ENCODE data around the gene CALCR.

- TF ChIP-seq MAFK (IDR thresholded peaks at IDR 0.05; ENCODE audit: low read depth, low read length), result no peak
- TF ChIP-seq, protein P1, sequence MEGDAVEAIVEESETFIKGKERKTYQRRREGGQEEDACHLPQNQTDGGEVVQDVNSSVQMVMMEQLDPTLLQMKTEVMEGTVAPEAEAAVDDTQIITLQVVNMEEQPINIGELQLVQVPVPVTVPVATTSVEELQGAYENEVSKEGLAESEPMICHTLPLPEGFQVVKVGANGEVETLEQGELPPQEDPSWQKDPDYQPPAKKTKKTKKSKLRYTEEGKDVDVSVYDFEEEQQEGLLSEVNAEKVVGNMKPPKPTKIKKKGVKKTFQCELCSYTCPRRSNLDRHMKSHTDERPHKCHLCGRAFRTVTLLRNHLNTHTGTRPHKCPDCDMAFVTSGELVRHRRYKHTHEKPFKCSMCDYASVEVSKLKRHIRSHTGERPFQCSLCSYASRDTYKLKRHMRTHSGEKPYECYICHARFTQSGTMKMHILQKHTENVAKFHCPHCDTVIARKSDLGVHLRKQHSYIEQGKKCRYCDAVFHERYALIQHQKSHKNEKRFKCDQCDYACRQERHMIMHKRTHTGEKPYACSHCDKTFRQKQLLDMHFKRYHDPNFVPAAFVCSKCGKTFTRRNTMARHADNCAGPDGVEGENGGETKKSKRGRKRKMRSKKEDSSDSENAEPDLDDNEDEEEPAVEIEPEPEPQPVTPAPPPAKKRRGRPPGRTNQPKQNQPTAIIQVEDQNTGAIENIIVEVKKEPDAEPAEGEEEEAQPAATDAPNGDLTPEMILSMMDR (conservative IDR thresholded peaks at IDR 0.05; ENCODE audit: low read depth, low read length), result no peak
- no peak for TF ChIP-seq CHD1 (IDR thresholded peaks at IDR 0.05; ENCODE audit: low read depth, low read length)
- TF ChIP-seq SMC3 (IDR thresholded peaks at IDR 0.05; ENCODE audit: low read depth, low read length), result no peak
- TF ChIP-seq POLR2A (IDR thresholded peaks at IDR 0.05; ENCODE audit: low read depth, low read length), result no peak
- no peak for TF ChIP-seq RAD21 (IDR thresholded peaks at IDR 0.05; ENCODE audit: low read length)
- TF ChIP-seq MXI1 (IDR thresholded peaks at IDR 0.05; ENCODE audit: borderline replicate concordance, low read depth, low read length), result no peak
- TF ChIP-seq RFX5 (IDR thresholded peaks at IDR 0.05; ENCODE audit: low read depth, low read length), result no peak
These were observed 138.7 kb downstream of the CALCR start for GRCh38 chr7:93435791-93436190.

All from IMR-90 (cell line).